Ishikawa (cell line): ENCODE measurements around the gene RPS6KA4.

Source experiments
- CEBPB ChIP-seq: IDR thresholded peaks from 2 replicates; pipeline ENCODE4 v1.6.1; 2012
- CREB1 ChIP-seq: IDR thresholded peaks from 2 replicates; pipeline ENCODE4 v1.6.1; 2012; ENCODE audit warnings: low read depth
- EGR1 ChIP-seq: IDR thresholded peaks from 2 replicates; pipeline ENCODE4 v1.6.1; 2012
- EP300 ChIP-seq: IDR thresholded peaks from 2 replicates; pipeline ENCODE4 v1.6.1; 2012; ENCODE audit warnings: borderline replicate concordance
- FOXM1 ChIP-seq: IDR thresholded peaks from 2 replicates; pipeline ENCODE4 v1.6.1; 2012; ENCODE audit warnings: low read depth, borderline replicate concordance
- NFIC ChIP-seq: IDR thresholded peaks from 2 replicates; pipeline ENCODE4 v1.6.1; 2012
- RAD21 ChIP-seq: IDR thresholded peaks from 2 replicates; pipeline ENCODE4 v1.6.1; 2012; ENCODE audit warnings: low read depth
- TAF1 ChIP-seq: IDR thresholded peaks from 2 replicates; pipeline ENCODE4 v1.6.1; 2012; ENCODE audit warnings: low read depth, mild to moderate bottlenecking
- TCF12 ChIP-seq: IDR thresholded peaks from 2 replicates; pipeline ENCODE4 v1.6.1; 2012; ENCODE audit warnings: low read depth
- TEAD4 ChIP-seq: IDR thresholded peaks from 2 replicates; pipeline ENCODE4 v1.6.1; 2012
- YY1 ChIP-seq: IDR thresholded peaks from 2 replicates; pipeline ENCODE4 v1.6.1; 2012; ENCODE audit warnings: low read depth
- ZBTB7A ChIP-seq: IDR thresholded peaks from 2 replicates; pipeline ENCODE4 v1.6.1; 2012; ENCODE audit warnings: low read depth
- TF ChIP-seq, protein P1 (sequence below): IDR thresholded peaks from 2 replicates; pipeline ENCODE4 v1.6.1; 2012
- TF ChIP-seq, protein P2 (sequence below): IDR thresholded peaks from 2 replicates; pipeline ENCODE4 v1.6.1; 2012
- TF ChIP-seq, protein P3 (sequence below): IDR thresholded peaks from 2 replicates; pipeline ENCODE4 v1.6.1; 2012; ENCODE audit warnings: low read depth, mild to moderate bottlenecking

Gene RPS6KA4

DNA sequence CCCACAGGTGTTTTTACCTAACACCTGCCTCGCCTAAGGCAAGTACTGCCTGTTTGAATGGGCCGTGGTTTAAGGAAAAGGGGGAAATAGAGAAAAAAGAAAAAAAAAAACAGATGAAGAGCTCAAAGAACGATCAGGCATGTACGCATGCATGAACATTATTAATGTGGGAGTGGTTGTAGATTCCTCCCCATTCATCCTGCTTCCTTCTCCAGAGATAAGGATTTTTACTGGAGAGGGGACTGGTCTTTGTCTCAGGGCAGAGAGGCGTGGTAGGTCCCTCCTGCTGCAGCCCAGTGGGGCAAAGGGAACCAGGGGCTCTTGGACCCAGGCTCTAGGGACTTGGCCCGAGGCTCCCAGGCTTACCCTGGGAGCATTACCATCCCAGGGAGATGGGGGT, 23.1 kb downstream of the RPS6KA4 start:
- TF ChIP-seq YY1 (no peak), NFIC (no peak), ZBTB7A (no peak)
- TF ChIP-seq, protein P1, sequence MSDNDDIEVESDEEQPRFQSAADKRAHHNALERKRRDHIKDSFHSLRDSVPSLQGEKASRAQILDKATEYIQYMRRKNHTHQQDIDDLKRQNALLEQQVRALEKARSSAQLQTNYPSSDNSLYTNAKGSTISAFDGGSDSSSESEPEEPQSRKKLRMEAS = no peak

DNA sequence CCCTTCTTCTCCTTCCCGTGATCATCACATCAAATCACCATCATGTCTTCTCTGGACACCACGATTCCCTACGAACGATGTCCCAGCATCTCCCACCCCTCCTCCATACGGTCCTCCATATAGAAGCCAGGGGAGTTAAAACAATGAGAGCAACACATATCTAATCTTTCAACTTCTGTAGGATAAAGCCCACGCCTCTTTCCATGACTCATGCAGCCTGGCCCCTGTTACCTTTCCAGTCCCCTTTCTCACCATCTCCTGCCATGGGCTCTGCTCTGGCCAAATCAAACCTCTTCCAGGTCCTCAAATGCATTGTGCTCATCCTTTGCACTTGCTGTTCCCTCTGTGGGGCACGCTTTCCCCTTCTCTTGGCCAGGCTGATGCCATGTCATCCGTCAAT, 23.6 kb downstream of the RPS6KA4 start:
- TF ChIP-seq RAD21 (no peak), TCF12 (no peak), NFIC (no peak), CREB1 (no peak), CEBPB (no peak), ZBTB7A (no peak), EP300 (no peak), EGR1 (no peak), FOXM1 (no peak), TEAD4 (no peak), TAF1 (no peak), YY1 (no peak)
- TF ChIP-seq, protein P2, sequence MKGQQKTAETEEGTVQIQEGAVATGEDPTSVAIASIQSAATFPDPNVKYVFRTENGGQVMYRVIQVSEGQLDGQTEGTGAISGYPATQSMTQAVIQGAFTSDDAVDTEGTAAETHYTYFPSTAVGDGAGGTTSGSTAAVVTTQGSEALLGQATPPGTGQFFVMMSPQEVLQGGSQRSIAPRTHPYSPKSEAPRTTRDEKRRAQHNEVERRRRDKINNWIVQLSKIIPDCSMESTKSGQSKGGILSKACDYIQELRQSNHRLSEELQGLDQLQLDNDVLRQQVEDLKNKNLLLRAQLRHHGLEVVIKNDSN = no peak
- TF ChIP-seq, protein P3, sequence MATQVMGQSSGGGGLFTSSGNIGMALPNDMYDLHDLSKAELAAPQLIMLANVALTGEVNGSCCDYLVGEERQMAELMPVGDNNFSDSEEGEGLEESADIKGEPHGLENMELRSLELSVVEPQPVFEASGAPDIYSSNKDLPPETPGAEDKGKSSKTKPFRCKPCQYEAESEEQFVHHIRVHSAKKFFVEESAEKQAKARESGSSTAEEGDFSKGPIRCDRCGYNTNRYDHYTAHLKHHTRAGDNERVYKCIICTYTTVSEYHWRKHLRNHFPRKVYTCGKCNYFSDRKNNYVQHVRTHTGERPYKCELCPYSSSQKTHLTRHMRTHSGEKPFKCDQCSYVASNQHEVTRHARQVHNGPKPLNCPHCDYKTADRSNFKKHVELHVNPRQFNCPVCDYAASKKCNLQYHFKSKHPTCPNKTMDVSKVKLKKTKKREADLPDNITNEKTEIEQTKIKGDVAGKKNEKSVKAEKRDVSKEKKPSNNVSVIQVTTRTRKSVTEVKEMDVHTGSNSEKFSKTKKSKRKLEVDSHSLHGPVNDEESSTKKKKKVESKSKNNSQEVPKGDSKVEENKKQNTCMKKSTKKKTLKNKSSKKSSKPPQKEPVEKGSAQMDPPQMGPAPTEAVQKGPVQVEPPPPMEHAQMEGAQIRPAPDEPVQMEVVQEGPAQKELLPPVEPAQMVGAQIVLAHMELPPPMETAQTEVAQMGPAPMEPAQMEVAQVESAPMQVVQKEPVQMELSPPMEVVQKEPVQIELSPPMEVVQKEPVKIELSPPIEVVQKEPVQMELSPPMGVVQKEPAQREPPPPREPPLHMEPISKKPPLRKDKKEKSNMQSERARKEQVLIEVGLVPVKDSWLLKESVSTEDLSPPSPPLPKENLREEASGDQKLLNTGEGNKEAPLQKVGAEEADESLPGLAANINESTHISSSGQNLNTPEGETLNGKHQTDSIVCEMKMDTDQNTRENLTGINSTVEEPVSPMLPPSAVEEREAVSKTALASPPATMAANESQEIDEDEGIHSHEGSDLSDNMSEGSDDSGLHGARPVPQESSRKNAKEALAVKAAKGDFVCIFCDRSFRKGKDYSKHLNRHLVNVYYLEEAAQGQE = no peak
- TF ChIP-seq, protein P1 = no peak

DNA sequence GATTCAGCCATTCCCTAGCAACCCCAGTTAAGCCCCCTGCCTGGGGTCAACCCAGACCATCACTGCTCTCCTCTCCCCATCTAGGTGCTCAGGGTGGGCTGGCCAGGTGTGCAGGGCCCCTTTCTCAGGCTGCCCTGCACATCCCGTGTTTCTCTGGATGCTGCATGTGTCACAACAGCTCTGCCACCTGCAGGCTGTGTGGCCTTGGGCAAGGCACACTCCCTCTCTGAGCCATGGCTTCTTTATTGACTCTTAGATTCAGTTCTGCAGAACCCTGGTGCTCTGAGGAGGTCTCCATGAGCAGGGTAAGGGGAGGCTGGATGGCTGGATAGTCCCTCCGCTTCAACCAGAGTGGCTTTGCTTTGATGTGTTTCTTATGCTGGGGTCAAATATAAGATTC, 24.6 kb downstream of the RPS6KA4 start:
- TF ChIP-seq TCF12 = no peak
- TF ChIP-seq, protein P3 = no peak
- no peak for TF ChIP-seq TAF1
- TF ChIP-seq, protein P2 = no peak
- no peak for TF ChIP-seq EP300
- TF ChIP-seq YY1 = no peak
- TF ChIP-seq EGR1 = no peak

DNA sequence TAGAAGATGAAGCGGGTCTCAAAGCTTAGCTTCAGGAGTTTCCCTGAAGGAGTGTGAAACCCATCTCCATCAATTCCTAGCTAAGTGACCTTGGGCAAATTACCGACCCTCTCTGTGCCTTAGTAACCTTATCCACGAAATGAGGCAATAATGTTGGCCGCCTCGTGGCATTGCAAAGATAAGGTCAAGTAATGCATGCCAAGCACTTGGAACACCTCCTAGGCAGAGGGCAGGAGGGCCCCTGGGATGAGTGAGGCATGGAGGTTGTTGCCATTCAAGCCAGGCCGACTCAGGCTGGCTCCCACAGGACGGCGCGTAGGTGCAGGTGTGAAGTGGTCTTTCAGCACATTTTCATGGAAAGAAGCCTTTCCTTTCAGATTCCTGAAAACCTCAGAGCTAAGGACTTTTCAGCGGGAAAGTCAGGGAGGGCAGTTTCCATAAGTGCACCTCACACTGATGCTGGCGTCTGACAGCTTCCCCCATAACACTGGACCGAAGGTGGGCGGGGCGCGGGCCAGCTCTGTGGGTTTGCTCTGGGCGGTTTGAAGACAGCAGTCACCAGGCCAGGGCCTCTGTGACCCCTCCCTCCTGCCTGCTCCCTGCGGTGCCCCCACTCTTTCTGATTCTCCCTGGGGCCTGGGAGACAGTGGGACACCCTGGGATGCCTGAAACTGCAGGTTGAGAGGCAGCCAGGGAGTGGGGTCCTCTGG, 25.2 kb downstream of the RPS6KA4 start:
- no peak for TF ChIP-seq ZBTB7A
- TF ChIP-seq TAF1 = no peak
- no peak for TF ChIP-seq CEBPB
- TF ChIP-seq, protein P1 = no peak
- no peak for TF ChIP-seq CREB1
- TF ChIP-seq EP300 = no peak
- no peak for TF ChIP-seq RAD21
- no peak for TF ChIP-seq YY1
- no peak for TF ChIP-seq FOXM1
- no peak for TF ChIP-seq TEAD4
- TF ChIP-seq, protein P3 = no peak
- TF ChIP-seq, protein P2 = no peak
- TF ChIP-seq NFIC = no peak
- no peak for TF ChIP-seq TCF12
- no peak for TF ChIP-seq EGR1
